Prostate gland (tissue), 2 donors: ENCODE results near the gene TMX3. TPM values are rescaled to one million over a fixed set of nuclear protein-coding genes. Genes with fewer than 3 reads are reported as not detected.

Experiments
- DNase-seq: peaks from one replicate; pipeline ENCODE4 v3.0.0-alpha.2; 2019; ENCODE audit warnings: low spot score
- H3K27ac ChIP-seq, 2 donors: fragments of 200-600 bp; sonication (generic); 2 replicates each; pipeline ENCODE4 v1.5.1; 2017 to 2019
- H3K27me3 ChIP-seq: fragments of 200-600 bp; sonication (generic); replicated peaks from 2 replicates; pipeline ENCODE4 v1.5.1; 2019; ENCODE audit not compliant: insufficient read depth
- H3K36me3 ChIP-seq, 2 donors: fragments of 200-600 bp; sonication (generic); 1 replicate in 1 of 2; 2 replicates in 1 of 2; pipeline versions ENCODE4 v1.5.1 to v1.8.1; 2017 to 2019
- H3K4me1 ChIP-seq: fragments of 200-600 bp; sonication (generic); replicated peaks from 2 replicates; pipeline ENCODE4 v1.5.1; 2019
- H3K4me3 ChIP-seq, 2 donors: fragments of 200-600 bp; sonication (generic); 2 replicates each; pipeline ENCODE4 v1.5.1; 2017 to 2019
- H3K9me3 ChIP-seq: fragments of 200-600 bp; sonication (generic); 2 replicates; pipeline ENCODE4 v1.5.1; 2017
- POLR2A ChIP-seq: fragments of 450-650 bp; IDR thresholded peaks from one replicate; pipeline ENCODE4 v1.6.1; 2016; ENCODE audit warnings: antibody characterized with exemption, mild to moderate bottlenecking
- POLR2AphosphoS5 ChIP-seq: sonication (generic); formaldehyde crosslinking; IDR thresholded peaks from one replicate; pipeline ENCODE4 v1.6.1; 2017; ENCODE audit warnings: antibody characterized with exemption
- WGBS: methylation state at CpG from one replicate; pipeline ENCODE4 v1.1.5; 2018; 5-methylcytosine and 5-hydroxymethylcytosine counted together
- intact Hi-C: fragments of 100-400 bp; cut with DNase I; formaldehyde crosslinking; loops from one replicate; pipeline ENCODE4 v1.14.2; 2022
- total RNA-seq, 2 donors: library from RNA; depleted of rRNA; stranded (reverse); fragments of >200 nt; gene quantifications; one replicate each; pipeline ENCODE4 v1.1.0, GENCODE V29; 2016
- TF ChIP-seq, protein P1 (sequence below), 4 experiments: fragments of 200-600 bp in 2 of 4; fragments of 450-650 bp in 2 of 4; sonication (generic) in 2 of 4; IDR thresholded peaks; 1 replicate in 3 of 4; 2 replicates in 1 of 4; pipeline ENCODE4 v1.5.1; 2016 to 2019; ENCODE audit warnings: antibody characterized with exemption in 4 of 4, mild to moderate bottlenecking in 2 of 4, moderate library complexity in 2 of 4

Gene TMX3
- total RNA-seq, 2 donors from 2014 or later, result 32.3 to 37.1 TPM

DNA sequence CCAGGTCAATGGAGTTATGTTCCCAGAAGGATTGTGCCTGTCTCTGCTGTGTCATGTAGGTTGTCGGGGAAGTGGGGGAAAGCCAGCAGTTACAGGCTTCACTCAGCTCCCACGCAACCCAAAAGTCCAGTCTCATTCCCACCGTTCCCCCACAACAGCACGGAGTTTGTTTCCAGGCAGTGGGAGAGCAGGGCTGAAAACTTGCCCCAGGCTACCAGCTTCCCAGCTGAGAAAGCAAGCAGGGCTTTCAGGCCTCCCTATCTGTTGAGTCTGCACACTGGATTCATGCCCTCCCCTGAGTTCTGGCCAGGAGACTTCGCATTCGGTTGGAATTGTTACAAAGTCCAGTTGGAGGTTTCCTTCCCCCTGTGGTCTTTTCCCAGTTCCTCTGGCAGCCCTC, 76.3 kb downstream of the TMX3 start:
- intact Hi-C loops, result no loop called here
- WGBS, result 96% methylated on average over 6 of the region's 6 CpGs
- Histone ChIP-seq H3K27ac (no peak overlapping the region), H3K4me1 (no peaks in the 10 kb centered on the region), H3K36me3 (no peaks in the 10 kb centered on the region), H3K4me3 (no peak overlapping the region), H3K27me3 (no peaks in the 10 kb centered on the region), H3K9me3 (no peaks in the 10 kb centered on the region)
- TF ChIP-seq POLR2A, result no peak
- TF ChIP-seq, protein P1, sequence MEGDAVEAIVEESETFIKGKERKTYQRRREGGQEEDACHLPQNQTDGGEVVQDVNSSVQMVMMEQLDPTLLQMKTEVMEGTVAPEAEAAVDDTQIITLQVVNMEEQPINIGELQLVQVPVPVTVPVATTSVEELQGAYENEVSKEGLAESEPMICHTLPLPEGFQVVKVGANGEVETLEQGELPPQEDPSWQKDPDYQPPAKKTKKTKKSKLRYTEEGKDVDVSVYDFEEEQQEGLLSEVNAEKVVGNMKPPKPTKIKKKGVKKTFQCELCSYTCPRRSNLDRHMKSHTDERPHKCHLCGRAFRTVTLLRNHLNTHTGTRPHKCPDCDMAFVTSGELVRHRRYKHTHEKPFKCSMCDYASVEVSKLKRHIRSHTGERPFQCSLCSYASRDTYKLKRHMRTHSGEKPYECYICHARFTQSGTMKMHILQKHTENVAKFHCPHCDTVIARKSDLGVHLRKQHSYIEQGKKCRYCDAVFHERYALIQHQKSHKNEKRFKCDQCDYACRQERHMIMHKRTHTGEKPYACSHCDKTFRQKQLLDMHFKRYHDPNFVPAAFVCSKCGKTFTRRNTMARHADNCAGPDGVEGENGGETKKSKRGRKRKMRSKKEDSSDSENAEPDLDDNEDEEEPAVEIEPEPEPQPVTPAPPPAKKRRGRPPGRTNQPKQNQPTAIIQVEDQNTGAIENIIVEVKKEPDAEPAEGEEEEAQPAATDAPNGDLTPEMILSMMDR (IDR thresholded peaks at IDR 0.05), result no peak
- no peak for TF ChIP-seq POLR2AphosphoS5
- DNase-seq, result no peak

DNA sequence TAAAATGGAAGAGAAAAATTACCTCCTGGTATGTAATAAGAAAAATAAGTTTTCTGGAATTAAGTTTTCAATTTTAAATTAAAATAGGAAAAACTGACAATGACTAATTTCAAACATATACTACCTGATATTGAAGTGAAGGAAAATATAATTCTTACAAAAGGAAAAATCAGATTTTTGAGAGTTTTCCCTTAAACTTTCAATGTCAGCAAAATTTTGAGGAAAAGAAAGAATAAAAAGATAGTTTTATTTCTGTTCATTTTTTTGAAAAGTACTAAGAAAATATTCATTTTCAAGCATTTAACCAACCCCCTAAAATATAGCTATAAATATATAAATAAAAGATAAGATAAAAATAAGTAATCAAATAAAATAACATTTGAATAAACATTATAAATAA, 87.1 kb downstream of the TMX3 start:
- Histone ChIP-seq H3K27me3 (no peaks in the 10 kb centered on the region), H3K4me1 (no peaks in the 10 kb centered on the region), H3K9me3 (no peaks in the 10 kb centered on the region), H3K36me3 (no peaks in the 10 kb centered on the region), H3K4me3 (no peak overlapping the region), H3K27ac (no peak overlapping the region)
- intact Hi-C loops, result no loop called here
- DNase-seq, result no peak
- no peak for TF ChIP-seq POLR2AphosphoS5
- TF ChIP-seq, protein P1 (IDR thresholded peaks at IDR 0.05), result no peak
- no peak for TF ChIP-seq POLR2A

Other genes with a start within 250 kb of the TMX3 start
- gene CCDC102B, start 83.0 kb upstream of the TMX3 start, total RNA-seq, result 10 to 100 TPM in 1 of 2 donors, 1 to 10 TPM in 1; 2.9 to 16.5 TPM